ENCODE data around the gene HP1BP3. TPM values are rescaled to one million over a fixed set of nuclear protein-coding genes. Genes with fewer than 3 reads are reported as not detected.

The HP1BP3 gene
- total RNA-seq, 6 donors from 2014 or later: 140 to 731 (median 274) TPM

DNA sequence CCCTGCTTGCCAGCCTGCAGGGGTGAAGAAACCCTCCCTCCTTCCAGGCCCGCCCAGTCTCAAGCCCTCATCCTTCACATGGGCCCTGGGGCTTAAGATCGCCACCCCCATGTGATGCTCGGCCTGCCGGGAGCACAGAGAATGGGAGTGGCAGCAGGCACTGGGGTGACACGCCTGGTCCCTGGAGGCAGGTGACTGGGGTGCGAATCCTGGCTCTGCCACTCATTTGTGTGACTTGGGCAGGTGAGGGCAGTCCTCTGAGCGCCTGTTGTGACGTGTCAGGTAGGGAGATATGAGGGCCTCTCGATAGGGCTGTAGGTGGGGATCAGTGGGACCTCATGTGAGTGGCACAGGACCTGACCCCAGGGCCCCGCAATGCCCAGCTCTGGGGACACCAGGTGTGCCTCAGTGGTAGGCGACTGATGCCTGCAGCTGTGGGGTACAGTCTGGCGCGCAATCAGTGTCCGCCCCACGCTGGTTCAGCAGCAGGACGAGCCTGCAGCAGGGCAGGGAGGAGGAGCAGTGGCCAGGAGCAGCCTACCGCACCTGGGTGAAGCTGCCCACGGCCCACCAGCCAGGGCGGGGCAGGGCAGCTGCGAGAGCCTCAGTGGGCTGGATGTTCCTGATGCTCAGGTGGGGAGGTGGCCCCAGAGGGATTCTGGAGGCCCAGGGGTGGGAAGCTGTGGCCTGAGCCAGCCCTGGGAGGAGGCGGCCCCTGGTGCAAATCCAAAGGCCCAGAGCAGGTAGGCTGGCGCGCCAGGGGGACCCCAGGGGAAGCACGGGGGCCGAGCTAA is 60.8 kb downstream of the HP1BP3 start:
- no peak for DNase-seq
- WGBS, 2 donors: 83 to 88% methylated on average over 11 to 15 of the region's 25 CpGs

DNA sequence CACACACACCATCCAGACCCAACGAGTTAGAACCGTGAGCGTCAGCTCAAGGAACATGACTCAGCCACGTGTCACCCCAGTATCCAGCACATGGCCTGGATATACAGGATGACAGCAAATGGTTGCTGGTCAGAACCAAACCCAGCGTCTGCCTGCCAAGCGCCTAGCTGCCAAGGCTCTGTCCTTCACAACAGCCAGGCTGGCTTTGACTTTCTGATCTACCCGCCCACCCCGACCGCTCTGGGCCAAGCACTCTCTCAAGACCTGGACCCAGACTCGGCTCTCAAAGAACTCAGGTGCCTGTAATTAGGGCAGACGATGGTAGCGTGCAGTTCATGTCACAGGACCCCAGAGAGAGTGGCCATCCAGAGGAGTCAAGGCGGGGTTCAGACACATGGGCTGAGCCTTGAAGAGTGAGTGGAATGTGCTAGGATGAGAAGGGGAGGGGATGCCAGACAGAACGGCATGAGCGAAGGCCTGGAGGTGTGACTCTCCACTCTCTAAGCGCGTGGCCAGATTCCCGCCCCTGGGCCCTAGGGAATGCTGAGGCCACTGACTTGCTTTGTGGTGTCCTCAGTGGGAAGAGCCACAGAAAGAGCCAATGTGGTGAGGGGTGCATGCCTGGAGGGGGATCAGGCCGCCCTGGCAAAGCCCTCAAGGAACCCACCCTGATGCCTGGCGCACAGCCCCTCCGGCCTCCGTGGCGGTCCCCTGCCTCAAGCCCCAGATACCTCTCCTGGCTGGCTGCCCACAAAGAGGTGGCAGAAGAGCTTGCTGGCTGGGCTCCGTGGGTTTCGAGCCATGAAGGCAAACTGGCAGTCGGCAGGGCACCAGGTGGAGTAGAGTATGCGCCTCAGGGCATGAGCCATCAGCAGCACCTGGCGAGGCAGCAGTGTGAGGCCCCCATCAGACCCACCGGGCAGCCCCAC is 61.7 kb downstream of the HP1BP3 start:
- no peak overlapping the region for H3K27ac ChIP-seq
- no peaks in the 10 kb centered on the region for H3K36me3 ChIP-seq
- TF ChIP-seq POLR2AphosphoS5 (IDR thresholded peaks at IDR 0.05) (no peak), POLR2A (IDR thresholded peaks at IDR 0.05) (no peak), EP300 (IDR thresholded peaks at IDR 0.05) (no peak)
- TF ChIP-seq, protein P1, sequence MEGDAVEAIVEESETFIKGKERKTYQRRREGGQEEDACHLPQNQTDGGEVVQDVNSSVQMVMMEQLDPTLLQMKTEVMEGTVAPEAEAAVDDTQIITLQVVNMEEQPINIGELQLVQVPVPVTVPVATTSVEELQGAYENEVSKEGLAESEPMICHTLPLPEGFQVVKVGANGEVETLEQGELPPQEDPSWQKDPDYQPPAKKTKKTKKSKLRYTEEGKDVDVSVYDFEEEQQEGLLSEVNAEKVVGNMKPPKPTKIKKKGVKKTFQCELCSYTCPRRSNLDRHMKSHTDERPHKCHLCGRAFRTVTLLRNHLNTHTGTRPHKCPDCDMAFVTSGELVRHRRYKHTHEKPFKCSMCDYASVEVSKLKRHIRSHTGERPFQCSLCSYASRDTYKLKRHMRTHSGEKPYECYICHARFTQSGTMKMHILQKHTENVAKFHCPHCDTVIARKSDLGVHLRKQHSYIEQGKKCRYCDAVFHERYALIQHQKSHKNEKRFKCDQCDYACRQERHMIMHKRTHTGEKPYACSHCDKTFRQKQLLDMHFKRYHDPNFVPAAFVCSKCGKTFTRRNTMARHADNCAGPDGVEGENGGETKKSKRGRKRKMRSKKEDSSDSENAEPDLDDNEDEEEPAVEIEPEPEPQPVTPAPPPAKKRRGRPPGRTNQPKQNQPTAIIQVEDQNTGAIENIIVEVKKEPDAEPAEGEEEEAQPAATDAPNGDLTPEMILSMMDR (IDR thresholded peaks at IDR 0.05): no peak
- peaks cover 0 to 15% (median 3%) of the 10 kb centered on the region in 4 donors for H3K4me1 ChIP-seq
- no peak for DNase-seq
- no peak for ATAC-seq (ENCODE audit: low FRiP score in 2 of 2)
- 82% methylated on average over 16 to 27 of the region's 29 CpGs for WGBS, 2 donors
- no peak overlapping the region for H3K4me3 ChIP-seq
- peaks cover 0 to 6% (median 2%) of the 10 kb centered on the region in 4 donors for H3K27me3 ChIP-seq
- H3K9me3 ChIP-seq: no peaks in the 10 kb centered on the region

More for the DNA sequence above, 60.8 kb downstream of the HP1BP3 start:
- Histone ChIP-seq H3K27ac (no peak overlapping the region), H3K36me3 (no peaks in the 10 kb centered on the region), H3K27me3 (peaks cover 0 to 13% (median 6%) of the 10 kb centered on the region in 4 donors), H3K4me3 (no peak overlapping the region), H3K4me1 (peaks cover 1 to 17% (median 5%) of the 10 kb centered on the region in 4 donors), H3K9me3 (no peaks in the 10 kb centered on the region)
- TF ChIP-seq EP300 (IDR thresholded peaks at IDR 0.05) (no peak), POLR2AphosphoS5 (IDR thresholded peaks at IDR 0.05) (no peak), POLR2A (IDR thresholded peaks at IDR 0.05) (no peak)
- TF ChIP-seq, protein P1 (IDR thresholded peaks at IDR 0.05): no peak
- no peak for ATAC-seq (ENCODE audit: low FRiP score in 2 of 2)

DNA sequence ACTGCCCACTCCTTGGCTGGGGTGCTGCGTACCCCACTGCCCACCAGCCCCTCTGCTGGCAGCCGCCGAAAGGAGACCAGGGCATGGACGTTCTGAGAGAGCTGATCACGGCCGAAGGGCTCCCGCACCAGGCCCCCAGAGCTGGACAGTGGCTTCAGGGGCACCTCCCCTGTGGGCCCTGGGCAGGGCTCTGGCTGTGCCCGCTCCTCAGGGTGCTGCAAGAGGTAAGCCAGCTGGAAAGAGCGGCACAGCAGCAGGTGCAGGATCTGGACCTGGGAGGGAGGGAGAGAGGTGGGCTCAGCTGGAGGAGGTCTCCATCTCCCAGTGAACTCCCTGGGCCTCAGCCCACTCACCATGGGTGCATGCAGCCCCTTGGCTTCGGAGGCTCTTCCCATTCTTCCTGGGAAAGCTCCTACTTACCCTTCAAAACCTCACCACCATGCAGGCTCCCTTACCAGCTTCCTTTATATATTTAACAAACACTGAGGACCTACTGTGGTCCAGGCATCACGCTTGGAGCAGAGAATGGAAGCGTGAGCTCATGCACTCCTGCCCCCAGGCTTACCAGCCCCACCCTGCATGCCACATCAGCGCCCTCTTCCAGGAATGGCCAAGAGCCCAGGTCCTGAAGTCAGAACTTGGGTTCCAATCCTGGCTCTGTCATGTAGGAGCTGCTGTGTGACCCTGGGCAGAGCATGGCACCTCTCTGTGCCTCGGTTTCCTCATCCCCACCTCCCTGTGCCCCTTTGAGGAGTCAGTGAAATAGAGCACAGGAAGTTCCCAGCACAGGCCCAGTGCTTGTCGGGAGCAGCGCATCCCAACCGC is 62.5 kb downstream of the HP1BP3 start:
- DNase-seq: peak in 1 of 2 donors; percentile 18
- peaks cover 0 to under 1% (median 0%) of the 10 kb centered on the region in 4 donors for H3K27me3 ChIP-seq
- H3K27ac ChIP-seq: no peak overlapping the region
- TF ChIP-seq EP300 (IDR thresholded peaks at IDR 0.05) (no peak), POLR2A (IDR thresholded peaks at IDR 0.05) (no peak), POLR2AphosphoS5 (IDR thresholded peaks at IDR 0.05) (no peak)
- TF ChIP-seq, protein P1 (IDR thresholded peaks at IDR 0.05): no peak
- peaks cover 0 to 15% (median 3%) of the 10 kb centered on the region in 4 donors for H3K4me1 ChIP-seq
- H3K4me3 ChIP-seq: no peak overlapping the region
- H3K36me3 ChIP-seq: no peaks in the 10 kb centered on the region
- no peak for ATAC-seq (ENCODE audit: low FRiP score in 2 of 2)
- WGBS, 2 donors: 89 to 92% methylated on average over 11 to 17 of the region's 17 CpGs
- H3K9me3 ChIP-seq: no peaks in the 10 kb centered on the region

DNA sequence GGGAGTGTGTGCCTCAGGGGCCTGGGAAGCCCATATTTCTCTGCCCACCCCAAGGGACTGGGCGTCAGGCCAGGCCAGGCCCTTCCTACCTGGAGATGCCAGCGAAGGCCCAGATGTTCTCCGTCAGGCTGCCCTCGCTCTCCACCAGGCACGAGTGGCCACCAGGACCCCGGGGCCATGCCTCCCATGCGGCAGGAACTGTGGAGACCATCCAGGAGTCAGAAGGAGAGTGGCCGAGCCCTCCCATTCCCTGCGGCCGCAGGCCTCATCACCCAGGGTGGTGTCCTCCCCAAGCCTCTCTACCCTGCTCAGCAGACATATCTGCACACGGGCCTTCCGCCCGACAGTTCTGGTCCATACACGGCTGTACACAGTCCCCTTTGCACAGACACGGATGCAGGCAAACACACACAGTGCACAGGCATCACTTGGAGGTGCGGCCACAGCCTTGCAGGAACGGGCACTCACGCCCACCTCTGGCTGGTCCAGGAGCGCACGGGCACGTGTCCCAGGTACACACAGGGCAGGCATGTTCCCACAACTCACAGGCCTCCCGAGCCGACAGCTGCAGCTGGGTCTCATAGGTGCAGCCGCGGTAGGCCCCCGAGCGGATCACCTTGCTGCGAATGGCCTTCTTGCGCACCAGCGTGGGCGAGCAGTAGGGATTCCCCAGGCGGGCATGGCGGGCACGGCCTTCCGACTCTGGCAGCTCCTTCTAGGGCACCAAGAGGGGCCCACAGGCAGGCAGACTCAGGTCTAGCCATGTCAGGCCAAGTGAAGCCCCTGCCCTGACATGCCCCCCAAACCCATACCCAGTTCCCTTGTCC is 63.4 kb downstream of the HP1BP3 start:
- no peak overlapping the region for H3K4me3 ChIP-seq
- H3K9me3 ChIP-seq: no peaks in the 10 kb centered on the region
- peak; percentile 17 to 71 for DNase-seq
- H3K27ac ChIP-seq: no peak overlapping the region
- no peak for TF ChIP-seq POLR2A (IDR thresholded peaks at IDR 0.05)
- TF ChIP-seq POLR2AphosphoS5 (IDR thresholded peaks at IDR 0.05): no peak
- TF ChIP-seq, protein P1 (IDR thresholded peaks at IDR 0.05): no peak
- TF ChIP-seq EP300 (IDR thresholded peaks at IDR 0.05): no peak
- WGBS, 2 donors: 87% methylated on average over 13 to 31 of the region's 35 CpGs
- no peaks in the 10 kb centered on the region for H3K36me3 ChIP-seq
- H3K4me1 ChIP-seq: peaks cover 0 to 15% (median 3%) of the 10 kb centered on the region in 4 donors
- no peak for ATAC-seq (ENCODE audit: low FRiP score in 2 of 2)
- no peaks in the 10 kb centered on the region for H3K27me3 ChIP-seq

Measured in upper lobe of left lung (tissue), 6 donors.